AG20443 (cell line): Measurements from ENCODE around the gene XIRP2.

Source experiments
- DNase-seq: peaks from one replicate; pipeline ENCODE4 v3.0.0; 2012; ENCODE audit warnings: low spot score, mixed read lengths

Gene XIRP2

GRCh38 chr2:167293943-167294775 lies 405.9 kb downstream of the XIRP2 start:
- peak; percentile 13 for DNase-seq

- DNase-seq, result no peak
Measured at GRCh38 chr2:167294776-167295140, 406.5 kb downstream of the XIRP2 start.

GRCh38 chr2:167297292-167297691 lies 409.0 kb downstream of the XIRP2 start:
- no peak for DNase-seq

- DNase-seq, result no peak
Measured at GRCh38 chr2:167298017-167298416, 409.7 kb downstream of the XIRP2 start.
